Measurements from ENCODE around the gene ALK.

GRCh38 chr2:29162204-29162928 lies 759.0 kb downstream of the ALK start:
- TF ChIP-seq, protein P1, sequence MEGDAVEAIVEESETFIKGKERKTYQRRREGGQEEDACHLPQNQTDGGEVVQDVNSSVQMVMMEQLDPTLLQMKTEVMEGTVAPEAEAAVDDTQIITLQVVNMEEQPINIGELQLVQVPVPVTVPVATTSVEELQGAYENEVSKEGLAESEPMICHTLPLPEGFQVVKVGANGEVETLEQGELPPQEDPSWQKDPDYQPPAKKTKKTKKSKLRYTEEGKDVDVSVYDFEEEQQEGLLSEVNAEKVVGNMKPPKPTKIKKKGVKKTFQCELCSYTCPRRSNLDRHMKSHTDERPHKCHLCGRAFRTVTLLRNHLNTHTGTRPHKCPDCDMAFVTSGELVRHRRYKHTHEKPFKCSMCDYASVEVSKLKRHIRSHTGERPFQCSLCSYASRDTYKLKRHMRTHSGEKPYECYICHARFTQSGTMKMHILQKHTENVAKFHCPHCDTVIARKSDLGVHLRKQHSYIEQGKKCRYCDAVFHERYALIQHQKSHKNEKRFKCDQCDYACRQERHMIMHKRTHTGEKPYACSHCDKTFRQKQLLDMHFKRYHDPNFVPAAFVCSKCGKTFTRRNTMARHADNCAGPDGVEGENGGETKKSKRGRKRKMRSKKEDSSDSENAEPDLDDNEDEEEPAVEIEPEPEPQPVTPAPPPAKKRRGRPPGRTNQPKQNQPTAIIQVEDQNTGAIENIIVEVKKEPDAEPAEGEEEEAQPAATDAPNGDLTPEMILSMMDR (IDR thresholded peaks at IDR 0.05): no peak
- TF ChIP-seq POLR2A (IDR thresholded peaks at IDR 0.05): no peak
